Gastroesophageal sphincter (tissue), 3 donors: Measurements from ENCODE around the gene NUTM2E.
"Not testable (repeated sequence)": the region's sequence is repeated elsewhere in the genome, so short reads cannot be mapped to it uniquely, and the experiment has no call there.

Source experiments
- EP300 ChIP-seq: sonication (generic); formaldehyde crosslinking; IDR thresholded peaks from one replicate; pipeline ENCODE4 v1.6.1; 2017; ENCODE audit warnings: antibody characterized with exemption, mild to moderate bottlenecking
- POLR2A ChIP-seq, 2 donors: fragments of 450-650 bp; IDR thresholded peaks; one replicate each; pipeline ENCODE4 v1.6.1; 2017; ENCODE audit warnings: antibody characterized with exemption in 2 of 2, mild to moderate bottlenecking in 2 of 2, moderate library complexity in 1 of 2
- TF ChIP-seq, protein P1 (sequence below), 4 experiments: fragments of 200-600 bp in 2 of 4; fragments of 450-650 bp in 2 of 4; sonication (generic) in 1 of 4; IDR thresholded peaks; one replicate each; pipeline ENCODE4 v1.5.1; 2017 to 2019; ENCODE audit warnings: antibody characterized with exemption in 4 of 4, mild to moderate bottlenecking in 2 of 4, moderate library complexity in 2 of 4

DNA sequence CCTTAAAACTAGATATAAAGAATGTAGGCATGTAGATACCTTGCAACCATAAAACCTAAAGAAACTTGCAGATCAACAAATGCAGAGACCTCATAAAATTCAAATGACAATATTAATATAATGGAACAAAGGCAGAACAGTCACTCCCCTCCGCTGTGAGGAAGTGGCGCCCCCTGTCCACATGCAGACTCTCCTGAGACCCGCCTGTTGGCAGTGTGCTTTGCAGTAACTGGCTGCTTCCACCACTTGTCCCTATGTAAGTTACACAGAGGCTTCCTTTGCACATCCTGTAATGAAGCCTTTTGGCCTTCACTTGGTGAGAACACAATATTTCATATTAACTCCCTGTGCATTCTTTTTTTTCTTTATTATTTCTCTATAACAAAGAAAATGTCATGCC is 36.3 kb downstream of the NUTM2E start:
- TF ChIP-seq, protein P1, sequence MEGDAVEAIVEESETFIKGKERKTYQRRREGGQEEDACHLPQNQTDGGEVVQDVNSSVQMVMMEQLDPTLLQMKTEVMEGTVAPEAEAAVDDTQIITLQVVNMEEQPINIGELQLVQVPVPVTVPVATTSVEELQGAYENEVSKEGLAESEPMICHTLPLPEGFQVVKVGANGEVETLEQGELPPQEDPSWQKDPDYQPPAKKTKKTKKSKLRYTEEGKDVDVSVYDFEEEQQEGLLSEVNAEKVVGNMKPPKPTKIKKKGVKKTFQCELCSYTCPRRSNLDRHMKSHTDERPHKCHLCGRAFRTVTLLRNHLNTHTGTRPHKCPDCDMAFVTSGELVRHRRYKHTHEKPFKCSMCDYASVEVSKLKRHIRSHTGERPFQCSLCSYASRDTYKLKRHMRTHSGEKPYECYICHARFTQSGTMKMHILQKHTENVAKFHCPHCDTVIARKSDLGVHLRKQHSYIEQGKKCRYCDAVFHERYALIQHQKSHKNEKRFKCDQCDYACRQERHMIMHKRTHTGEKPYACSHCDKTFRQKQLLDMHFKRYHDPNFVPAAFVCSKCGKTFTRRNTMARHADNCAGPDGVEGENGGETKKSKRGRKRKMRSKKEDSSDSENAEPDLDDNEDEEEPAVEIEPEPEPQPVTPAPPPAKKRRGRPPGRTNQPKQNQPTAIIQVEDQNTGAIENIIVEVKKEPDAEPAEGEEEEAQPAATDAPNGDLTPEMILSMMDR (IDR thresholded peaks at IDR 0.05): not testable (repeated sequence)
- TF ChIP-seq EP300; POLR2A (IDR thresholded peaks at IDR 0.05): not testable (repeated sequence)
